GM21717 (cell line): ENCODE results near the gene MUC21.
"Not testable (repeated sequence)": the region's sequence is repeated elsewhere in the genome, so short reads cannot be mapped to it uniquely, and the experiment has no call there.

Experiments
- ATAC-seq: cut with Tn5 transposase; IDR thresholded peaks from one replicate; pipeline ENCODE4 v1.9.1; 2021; ENCODE audit warnings: mild to moderate bottlenecking, moderate library complexity; ENCODE audit not compliant: unreplicated experiment

The MUC21 gene

GRCh38 chr6:30966154-30966553 lies 17.4 kb upstream of the MUC21 start:
- ATAC-seq: no peak

GRCh38 chr6:30969171-30969570 lies 14.3 kb upstream of the MUC21 start:
- not testable (repeated sequence) for ATAC-seq

GRCh38 chr6:30970946-30971345 lies 12.6 kb upstream of the MUC21 start:
- ATAC-seq: no peak

- ATAC-seq: no peak
Measured at GRCh38 chr6:30972816-30973215, 10.7 kb upstream of the MUC21 start.

GRCh38 chr6:30974490-30975252 lies 8.8 kb upstream of the MUC21 start:
- no peak for ATAC-seq

- ATAC-seq: no peak
Measured at GRCh38 chr6:30979141-30979540, 4.4 kb upstream of the MUC21 start.

GRCh38 chr6:30979690-30980089 lies 3.8 kb upstream of the MUC21 start:
- ATAC-seq: no peak

GRCh38 chr6:30981942-30982772 lies 1.4 kb upstream of the MUC21 start:
- ATAC-seq: no peak

GRCh38 chr6:30985490-30985889 lies 2.0 kb downstream of the MUC21 start:
- no peak for ATAC-seq

GRCh38 chr6:30987304-30987703 lies 3.8 kb downstream of the MUC21 start:
- ATAC-seq: no peak

DNA sequence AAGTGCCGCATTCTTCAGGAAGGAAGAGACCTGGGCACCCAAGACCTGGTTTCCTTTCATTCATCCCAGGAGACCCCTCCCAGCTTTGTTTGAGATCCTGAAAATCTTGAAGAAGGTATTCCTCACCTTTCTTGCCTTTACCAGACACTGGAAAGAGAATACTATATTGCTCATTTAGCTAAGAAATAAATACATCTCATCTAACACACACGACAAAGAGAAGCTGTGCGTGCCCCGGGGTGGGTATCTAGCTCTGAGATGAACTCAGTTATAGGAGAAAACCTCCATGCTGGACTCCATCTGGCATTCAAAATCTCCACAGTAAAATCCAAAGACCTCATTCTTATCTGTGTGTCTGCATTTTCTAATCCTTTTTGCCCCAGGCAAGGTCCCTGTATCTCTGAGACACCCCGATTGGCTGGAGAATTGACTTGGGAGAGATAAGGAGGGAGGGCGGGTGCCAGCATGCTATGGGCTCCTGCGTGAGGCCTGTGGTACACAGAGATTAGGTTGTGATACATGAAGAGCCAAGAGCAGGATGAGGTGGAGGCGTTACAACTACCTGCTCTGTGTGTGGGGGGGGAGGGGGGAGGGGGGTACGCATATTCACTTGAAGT lies 4.8 kb downstream of the MUC21 start:
- no peak for ATAC-seq

DNA sequence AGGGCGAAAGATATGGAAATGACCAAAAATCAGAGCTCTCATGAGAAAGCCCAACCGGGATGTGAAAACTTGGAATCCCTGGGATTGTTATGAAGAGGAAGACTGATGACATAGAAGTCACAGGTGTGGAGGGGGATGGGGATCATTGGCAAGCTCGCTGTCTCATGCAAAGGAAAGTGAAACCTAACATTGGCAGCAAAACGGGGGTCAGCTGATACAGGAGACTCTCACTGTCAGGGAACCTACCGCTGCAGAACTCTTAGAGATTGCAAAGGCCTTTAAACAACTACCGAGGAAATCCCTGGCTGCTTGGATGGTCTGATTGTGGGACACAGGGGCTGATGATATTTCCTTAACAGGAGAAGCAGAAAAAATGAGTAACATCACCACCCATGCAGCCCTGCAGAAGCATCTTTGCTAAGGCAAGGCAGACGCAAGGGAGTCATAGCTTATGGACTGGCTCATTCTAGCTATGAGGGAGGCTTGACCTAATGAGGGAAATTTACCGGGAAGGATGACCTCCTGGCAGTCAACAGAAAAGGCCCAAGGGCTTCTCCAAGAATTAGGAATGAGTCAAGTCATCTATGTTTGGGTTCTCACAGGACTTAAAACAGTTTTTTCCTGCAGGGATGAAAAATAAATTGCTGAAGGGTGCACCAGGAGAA lies 7.0 kb downstream of the MUC21 start:
- ATAC-seq: no peak

GRCh38 chr6:30991891-30992290 lies 8.4 kb downstream of the MUC21 start:
- ATAC-seq: no peak

DNA sequence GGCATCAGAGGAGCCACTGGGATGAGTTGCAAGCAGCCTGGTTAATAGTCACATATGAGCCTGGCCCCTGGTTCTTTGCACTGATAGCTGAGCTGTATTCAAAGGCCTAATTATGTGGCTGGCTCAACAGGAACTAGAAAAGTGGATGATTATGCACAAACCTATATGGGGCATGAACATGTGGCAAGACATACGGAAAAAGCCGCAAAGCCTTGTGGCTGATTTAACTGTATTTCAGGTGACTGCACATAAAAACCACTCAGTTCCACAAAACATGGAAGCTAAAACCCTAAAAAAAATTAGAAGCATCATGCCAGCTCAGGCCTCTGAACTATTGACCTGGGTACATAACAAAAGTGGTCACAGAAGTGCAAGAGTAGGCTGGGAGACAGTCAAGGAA lies 13.8 kb downstream of the MUC21 start:
- ATAC-seq: no peak

DNA sequence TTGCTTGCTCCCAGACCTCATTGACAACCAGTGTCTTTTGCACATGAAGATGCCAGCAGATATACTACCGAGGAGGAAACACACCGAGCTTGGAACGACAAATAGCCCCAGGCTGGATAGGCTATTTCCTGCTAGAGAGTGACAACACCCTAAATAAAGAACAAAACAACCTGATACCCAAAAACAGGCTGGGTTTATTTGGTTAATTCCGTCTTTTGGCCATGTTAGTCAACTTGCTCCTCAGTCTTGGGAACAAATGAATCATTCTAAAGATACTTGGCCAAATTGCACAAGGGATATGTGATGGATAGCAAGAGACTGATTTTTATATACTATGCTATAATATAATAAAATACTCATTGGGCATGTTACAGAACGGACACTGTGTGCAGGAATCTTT lies 15.3 kb downstream of the MUC21 start:
- ATAC-seq: no peak

- ATAC-seq: not testable (repeated sequence)
Measured at GRCh38 chr6:31000067-31000860, 16.7 kb downstream of the MUC21 start.

DNA sequence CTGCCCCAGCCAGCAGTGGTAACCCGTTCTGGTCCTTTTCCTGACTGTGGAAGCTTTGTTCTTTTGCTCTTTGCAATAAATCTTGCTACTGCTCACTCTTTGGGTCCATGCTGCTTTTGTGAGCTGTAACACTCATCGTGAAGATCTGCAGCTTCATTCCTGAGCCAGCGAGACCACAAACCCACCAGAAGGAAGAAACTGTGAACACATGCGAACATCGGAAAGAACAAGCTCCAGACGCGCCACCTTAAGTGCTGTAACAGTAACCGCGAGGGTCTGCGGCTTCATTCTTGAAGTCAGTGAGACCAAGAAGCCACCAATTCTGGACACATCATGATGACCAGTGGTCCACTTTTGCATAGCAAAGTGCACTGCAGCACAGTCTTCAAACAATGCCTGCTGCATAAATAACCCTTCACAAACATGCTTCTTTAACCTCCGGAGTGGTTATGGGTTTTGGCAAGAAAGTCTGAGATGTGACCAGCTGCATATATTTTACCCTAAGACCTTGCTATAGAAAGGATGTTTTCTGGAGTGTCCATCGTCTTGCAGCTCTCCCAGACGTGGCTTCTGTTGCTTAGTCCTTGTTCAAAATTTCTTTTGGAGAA lies 17.9 kb downstream of the MUC21 start:
- ATAC-seq: no peak

- ATAC-seq: no peak
Measured at GRCh38 chr6:31002471-31002870, 19.0 kb downstream of the MUC21 start.

DNA sequence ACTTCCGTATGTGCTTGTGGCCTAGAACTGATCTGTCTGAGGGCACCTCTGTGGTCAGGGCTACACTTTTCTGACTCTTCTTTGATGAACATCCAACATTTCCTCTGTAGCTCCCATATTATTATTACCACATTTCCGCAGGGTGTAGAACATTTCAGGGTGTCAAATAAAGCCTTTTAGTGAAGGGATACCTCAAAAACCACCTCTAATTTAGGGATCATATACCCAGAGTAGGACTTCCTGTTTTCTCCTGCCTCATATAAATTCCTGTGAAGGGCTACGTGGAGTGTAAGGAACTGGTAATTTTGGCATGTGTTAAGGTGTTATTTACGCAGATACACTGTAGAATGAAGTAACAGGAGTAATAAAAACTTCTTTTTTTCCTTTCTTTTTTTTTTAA lies 21.3 kb downstream of the MUC21 start:
- no peak for ATAC-seq
